HFFc6 (cell line): Measurements from ENCODE around the gene RIPOR3. TPM values are rescaled to one million over a fixed set of nuclear protein-coding genes. Genes with fewer than 3 reads are reported as not detected.
A peak's percentile ranks its signal among the peaks of the same experiment; 100 is the strongest.

Source experiments
- DNase-seq: peaks from one replicate; pipeline ENCODE4 v3.0.0-alpha.2; 2018
- H3K27ac Mint-ChIP-seq: 2 replicates; pipeline ENCODE4 v1.8.0; 2020; ENCODE audit warnings: mild to moderate bottlenecking, mixed read lengths
- H3K27me3 Mint-ChIP-seq: 2 replicates; pipeline ENCODE4 v1.8.0; 2021; ENCODE audit warnings: mild to moderate bottlenecking, moderate library complexity, mixed read lengths; ENCODE audit not compliant: insufficient read depth
- H3K36me3 Mint-ChIP-seq: 2 replicates; pipeline ENCODE4 v1.8.0; 2021; ENCODE audit warnings: low read depth, mixed read lengths
- H3K4me1 Mint-ChIP-seq: 2 replicates; pipeline ENCODE4 v1.8.0; 2020; ENCODE audit warnings: low read depth, mixed read lengths
- H3K4me3 Mint-ChIP-seq: 2 replicates; pipeline ENCODE4 v1.8.0; 2020; ENCODE audit warnings: mild to moderate bottlenecking, moderate library complexity, mixed read lengths
- H3K9me3 Mint-ChIP-seq: 2 replicates; pipeline ENCODE4 v1.8.0; 2020; ENCODE audit warnings: mild to moderate bottlenecking, mixed read lengths
- total RNA-seq, 6 experiments: library from RNA; stranded (reverse); fragmentation: NEBNext Ultra II Directional; extraction: Animal tissue kit (Norgen Biotek cat#: 25700); gene quantifications; 2 replicates in 1 of 6; 3 replicates in 5 of 6; pipeline ENCODE4 v1.2.3, GENCODE V29; 2021
- TF ChIP-seq, protein P1 (sequence below): fragments of 200-600 bp; sonication (generic); IDR thresholded peaks from 2 replicates; pipeline ENCODE4 v1.5.0; 2021; ENCODE audit warnings: antibody characterized with exemption, mild to moderate bottlenecking

The RIPOR3 gene
- total RNA-seq, 6 experiments from 2014 or later = 0.07 to 0.25 (median 0.11) TPM

DNA sequence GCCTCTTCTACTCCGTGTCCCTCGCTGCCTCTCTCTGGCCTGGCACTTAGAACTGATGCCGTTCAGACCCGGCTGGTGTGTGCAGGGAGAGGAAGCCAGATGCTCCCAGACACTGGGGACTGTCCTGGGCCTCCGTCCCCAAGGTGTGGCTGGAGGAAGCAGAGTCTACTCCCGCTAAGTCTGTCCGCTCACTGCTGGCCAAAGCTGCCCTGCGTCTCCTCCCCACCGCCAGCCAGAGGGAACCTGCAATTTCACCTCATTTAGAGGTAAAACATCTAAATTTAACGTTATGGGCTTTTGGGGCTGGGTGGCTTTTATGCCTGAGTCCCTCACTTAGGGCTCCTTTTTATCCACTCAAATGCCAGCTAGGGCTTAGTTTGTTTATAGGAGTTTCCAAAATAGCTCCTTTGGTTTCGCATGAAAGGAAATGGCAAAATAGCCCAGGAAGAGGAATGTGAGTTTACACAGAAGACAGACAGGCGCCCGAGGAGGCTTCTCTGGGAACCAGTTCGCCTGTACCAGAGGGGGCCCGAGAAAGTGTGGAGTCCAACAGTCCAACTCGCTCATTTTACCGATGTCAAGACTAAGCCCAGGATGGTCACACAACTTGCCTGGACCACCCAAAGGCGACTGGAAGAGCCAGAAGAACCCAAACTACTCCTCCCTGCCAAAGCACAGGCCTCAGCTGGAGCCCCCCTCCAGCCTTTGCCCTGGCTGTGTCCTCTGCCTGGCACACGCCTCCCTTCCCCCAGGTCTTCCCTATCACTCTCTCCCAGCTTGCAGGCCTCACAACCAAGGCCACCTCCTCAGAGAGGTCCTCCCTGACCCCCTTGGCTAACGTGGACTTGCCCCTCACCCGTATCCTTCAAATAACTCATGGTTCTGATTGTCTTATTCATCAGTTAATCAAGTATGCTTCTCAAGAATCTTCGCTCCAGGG lies 54.5 kb downstream of the RIPOR3 start:
- no peak overlapping the region for H3K4me3 Mint-ChIP-seq
- TF ChIP-seq, protein P1, sequence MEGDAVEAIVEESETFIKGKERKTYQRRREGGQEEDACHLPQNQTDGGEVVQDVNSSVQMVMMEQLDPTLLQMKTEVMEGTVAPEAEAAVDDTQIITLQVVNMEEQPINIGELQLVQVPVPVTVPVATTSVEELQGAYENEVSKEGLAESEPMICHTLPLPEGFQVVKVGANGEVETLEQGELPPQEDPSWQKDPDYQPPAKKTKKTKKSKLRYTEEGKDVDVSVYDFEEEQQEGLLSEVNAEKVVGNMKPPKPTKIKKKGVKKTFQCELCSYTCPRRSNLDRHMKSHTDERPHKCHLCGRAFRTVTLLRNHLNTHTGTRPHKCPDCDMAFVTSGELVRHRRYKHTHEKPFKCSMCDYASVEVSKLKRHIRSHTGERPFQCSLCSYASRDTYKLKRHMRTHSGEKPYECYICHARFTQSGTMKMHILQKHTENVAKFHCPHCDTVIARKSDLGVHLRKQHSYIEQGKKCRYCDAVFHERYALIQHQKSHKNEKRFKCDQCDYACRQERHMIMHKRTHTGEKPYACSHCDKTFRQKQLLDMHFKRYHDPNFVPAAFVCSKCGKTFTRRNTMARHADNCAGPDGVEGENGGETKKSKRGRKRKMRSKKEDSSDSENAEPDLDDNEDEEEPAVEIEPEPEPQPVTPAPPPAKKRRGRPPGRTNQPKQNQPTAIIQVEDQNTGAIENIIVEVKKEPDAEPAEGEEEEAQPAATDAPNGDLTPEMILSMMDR = no peak

DNA sequence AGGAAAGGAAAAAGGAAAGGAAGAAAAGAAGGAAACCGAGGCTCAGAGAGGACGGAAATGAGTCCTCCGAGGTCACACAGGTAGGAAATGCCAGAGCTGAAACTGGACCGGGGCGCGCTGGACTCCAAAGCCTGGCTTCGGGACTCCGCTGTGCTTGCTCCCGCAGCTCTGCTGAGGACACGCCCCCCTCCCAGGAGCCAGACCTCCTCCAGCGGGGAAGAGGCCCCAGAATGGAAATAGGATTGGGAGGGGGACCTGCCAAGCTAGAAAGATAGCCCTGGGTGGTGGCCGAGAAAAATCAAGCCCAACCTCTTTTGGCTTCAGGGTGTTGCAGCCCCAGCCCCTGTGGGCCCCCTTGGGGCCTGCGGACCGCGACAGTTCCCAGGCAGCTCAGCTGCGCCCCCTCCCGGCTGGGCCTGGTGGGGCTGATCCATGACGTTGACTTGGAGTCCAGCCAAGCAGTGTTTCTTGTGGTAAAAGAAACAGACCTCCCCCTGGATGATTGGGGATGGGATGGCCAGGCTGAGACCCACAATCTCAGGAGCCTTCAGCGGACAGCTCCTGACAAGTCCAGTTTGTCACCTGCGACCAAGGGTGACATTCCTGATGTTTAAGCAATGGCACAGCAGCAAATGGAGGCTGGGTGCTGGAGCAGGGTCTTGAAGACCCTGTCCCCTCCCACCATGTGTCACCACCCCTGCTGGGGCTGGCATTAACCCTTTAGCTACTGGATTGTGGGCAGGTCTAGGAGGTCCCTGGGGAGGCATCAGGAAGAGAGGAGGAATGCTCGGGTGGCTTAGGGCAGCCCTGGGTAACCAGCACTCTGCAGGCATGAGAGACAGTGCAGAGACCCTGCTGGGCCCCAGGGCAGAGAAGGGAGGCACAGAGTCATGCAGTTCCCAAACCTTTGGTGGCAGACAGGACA lies 55.4 kb downstream of the RIPOR3 start:
- H3K4me1 Mint-ChIP-seq = peaks cover 31% of the 10 kb centered on the region
- H3K36me3 Mint-ChIP-seq = no peaks in the 10 kb centered on the region
- peak overlapping the region; percentile 3; the same call in 1 of the 2 replicates for H3K27ac Mint-ChIP-seq
- H3K9me3 Mint-ChIP-seq = no peaks in the 10 kb centered on the region
- no peak for DNase-seq
- H3K27me3 Mint-ChIP-seq = peaks cover 13% of the 10 kb centered on the region
- no peak overlapping the region for H3K4me3 Mint-ChIP-seq
- TF ChIP-seq, protein P1 = peak; percentile 93

More for the DNA sequence above, 54.5 kb downstream of the RIPOR3 start:
- H3K27me3 Mint-ChIP-seq = peaks cover 13% of the 10 kb centered on the region
- no peak for DNase-seq
- no peaks in the 10 kb centered on the region for H3K9me3 Mint-ChIP-seq
- H3K27ac Mint-ChIP-seq = no peak overlapping the region
- peaks cover 32% of the 10 kb centered on the region for H3K4me1 Mint-ChIP-seq
- H3K36me3 Mint-ChIP-seq = no peaks in the 10 kb centered on the region

DNA sequence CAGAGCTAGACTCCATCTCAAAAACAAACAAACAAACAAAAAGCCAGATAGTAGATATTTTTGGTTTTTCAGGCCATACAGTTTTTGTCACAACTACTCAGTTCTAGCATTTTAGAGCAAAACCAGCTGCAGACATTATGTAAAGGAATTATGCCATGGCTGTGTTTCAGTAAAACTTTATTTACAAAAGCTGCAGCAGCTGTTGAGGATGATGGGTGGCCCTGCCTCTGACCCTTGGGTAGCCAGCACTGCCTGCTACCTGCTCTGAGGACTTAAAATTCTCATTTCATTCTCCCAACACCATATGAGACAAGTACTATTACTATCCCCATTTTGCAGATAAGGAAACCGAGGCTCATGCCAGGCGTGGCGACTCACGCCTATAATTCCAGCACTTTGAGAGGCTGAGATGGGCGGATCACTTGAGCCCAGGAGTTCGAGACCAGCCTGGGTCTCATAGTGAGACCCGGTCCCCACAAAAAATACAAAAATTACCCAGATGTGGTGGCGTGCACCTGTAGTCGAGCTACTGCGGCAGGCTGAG lies 56.3 kb downstream of the RIPOR3 start:
- TF ChIP-seq, protein P1 = no peak
- peaks cover 31% of the 10 kb centered on the region for H3K4me1 Mint-ChIP-seq
- H3K27me3 Mint-ChIP-seq = peaks cover 16% of the 10 kb centered on the region
- H3K27ac Mint-ChIP-seq = no peak overlapping the region
- H3K9me3 Mint-ChIP-seq = no peaks in the 10 kb centered on the region
- no peak overlapping the region for H3K4me3 Mint-ChIP-seq
- H3K36me3 Mint-ChIP-seq = no peaks in the 10 kb centered on the region
- no peak for DNase-seq

DNA sequence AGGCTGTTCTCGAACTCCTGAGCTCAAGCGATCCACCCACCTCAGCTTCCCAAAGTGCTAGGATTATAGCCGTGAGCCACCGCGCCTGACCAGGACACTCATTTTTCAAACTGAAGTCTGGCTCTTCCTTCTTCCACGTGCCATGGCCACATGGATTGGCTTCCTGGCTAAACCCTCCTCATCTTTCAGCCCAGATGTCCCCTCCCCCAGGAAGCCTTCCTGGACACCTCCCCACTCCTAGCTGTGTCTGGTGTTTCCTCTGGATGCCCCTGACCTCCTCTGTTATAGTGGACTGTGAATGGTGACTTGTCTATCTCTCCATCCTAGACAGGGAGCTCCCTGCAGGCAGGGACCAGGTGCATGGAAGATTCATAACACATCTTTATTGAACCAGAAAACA lies 57.2 kb downstream of the RIPOR3 start:
- no peaks in the 10 kb centered on the region for H3K36me3 Mint-ChIP-seq

DNA sequence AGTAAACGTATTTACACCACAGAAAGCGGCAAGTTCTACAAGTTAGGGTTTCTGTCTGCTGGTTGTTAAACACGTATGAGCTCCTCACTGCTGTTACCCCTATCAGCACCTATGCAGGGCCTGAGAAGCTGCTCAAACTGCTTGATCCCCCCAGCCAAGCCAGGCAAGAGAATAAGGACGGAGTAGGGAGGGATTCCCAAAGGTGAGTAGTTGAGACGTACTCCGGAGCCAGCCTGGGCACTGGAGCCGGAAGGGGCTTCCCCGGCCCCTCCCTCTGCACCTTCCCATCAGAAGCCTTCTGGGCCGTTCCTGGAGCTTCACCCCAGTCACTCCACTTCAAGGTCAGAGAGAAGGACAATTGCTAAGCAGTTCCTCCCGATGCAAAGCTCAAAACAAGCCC lies 58.0 kb downstream of the RIPOR3 start:
- Mint-ChIP-seq H3K36me3 (no peaks in the 10 kb centered on the region), H3K4me3 (no peak overlapping the region), H3K4me1 (peaks cover 27% of the 10 kb centered on the region), H3K27ac (no peak overlapping the region), H3K27me3 (peaks cover 16% of the 10 kb centered on the region), H3K9me3 (no peaks in the 10 kb centered on the region)
- TF ChIP-seq, protein P1 = no peak
- DNase-seq = no peak

More for the DNA sequence above, 57.2 kb downstream of the RIPOR3 start:
- Mint-ChIP-seq H3K27ac (no peak overlapping the region), H3K4me1 (peaks cover 31% of the 10 kb centered on the region), H3K4me3 (no peak overlapping the region), H3K9me3 (no peaks in the 10 kb centered on the region), H3K27me3 (peaks cover 16% of the 10 kb centered on the region)
- no peak for DNase-seq
- TF ChIP-seq, protein P1 = no peak
